Superior temporal gyrus (tissue), 1 donor: Measurements from ENCODE around the gene ZSWIM6.

Experiments
- DNase-seq: peaks from one replicate; pipeline ENCODE4 v3.0.0-alpha.2; 2016; ENCODE audit errors: extremely low spot score

ZSWIM6 gene

GRCh38 chr5:61331407-61332357 lies at the start of gene ZSWIM6:
Gene ZSWIM6 (plus strand): TSS chr5:61332258. CDS start chr5:61332273, 15 bp downstream.
- DNase-seq = peak; percentile 99

- no peak for DNase-seq
These were observed 48.6 kb upstream of the ZSWIM6 start for GRCh38 chr5:61283471-61283870.

DNA sequence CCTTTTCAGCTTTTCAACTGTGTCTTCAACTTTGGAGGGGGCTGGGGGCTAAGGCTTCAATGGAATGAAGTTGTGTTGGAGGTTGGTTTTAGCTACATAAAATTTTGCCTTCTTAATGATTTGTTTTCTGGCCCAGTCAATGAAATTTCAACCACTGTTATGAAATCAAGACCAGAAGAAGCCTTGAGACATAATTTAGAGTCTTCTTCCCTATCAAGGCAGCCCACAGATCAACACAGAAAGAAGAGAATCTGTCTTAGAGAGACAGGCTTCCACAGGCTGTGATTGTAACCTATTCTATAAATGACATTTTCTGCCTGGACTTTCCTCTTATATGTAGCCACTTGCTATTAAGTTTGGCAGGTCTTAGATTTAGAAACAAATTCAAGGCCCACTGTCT lies 46.5 kb upstream of the ZSWIM6 start:
- no peak for DNase-seq

GRCh38 chr5:61286446-61287132 lies 45.5 kb upstream of the ZSWIM6 start:
- no peak for DNase-seq

- no peak for DNase-seq
These were observed 44.6 kb upstream of the ZSWIM6 start for GRCh38 chr5:61287474-61287873.

DNA sequence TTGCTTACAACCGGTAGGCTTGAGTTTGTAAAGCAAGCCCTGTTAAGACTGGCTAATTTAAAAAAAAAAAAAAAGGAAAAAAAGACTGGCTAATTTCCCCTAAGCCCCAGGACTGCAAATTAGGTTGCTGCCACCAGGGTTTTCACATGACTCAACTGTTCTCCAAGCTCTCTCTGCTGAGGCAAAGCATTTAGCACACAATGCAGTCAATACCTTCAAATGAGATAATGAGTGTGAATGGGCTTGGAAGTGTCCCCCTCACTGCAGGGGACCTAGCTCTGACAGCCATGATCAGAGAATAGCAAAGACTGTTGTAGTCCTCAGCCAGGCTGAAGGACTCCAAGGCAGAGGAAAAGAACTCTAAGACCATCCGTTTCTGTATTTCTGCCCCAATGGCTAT lies 42.8 kb upstream of the ZSWIM6 start:
- no peak for DNase-seq

DNA sequence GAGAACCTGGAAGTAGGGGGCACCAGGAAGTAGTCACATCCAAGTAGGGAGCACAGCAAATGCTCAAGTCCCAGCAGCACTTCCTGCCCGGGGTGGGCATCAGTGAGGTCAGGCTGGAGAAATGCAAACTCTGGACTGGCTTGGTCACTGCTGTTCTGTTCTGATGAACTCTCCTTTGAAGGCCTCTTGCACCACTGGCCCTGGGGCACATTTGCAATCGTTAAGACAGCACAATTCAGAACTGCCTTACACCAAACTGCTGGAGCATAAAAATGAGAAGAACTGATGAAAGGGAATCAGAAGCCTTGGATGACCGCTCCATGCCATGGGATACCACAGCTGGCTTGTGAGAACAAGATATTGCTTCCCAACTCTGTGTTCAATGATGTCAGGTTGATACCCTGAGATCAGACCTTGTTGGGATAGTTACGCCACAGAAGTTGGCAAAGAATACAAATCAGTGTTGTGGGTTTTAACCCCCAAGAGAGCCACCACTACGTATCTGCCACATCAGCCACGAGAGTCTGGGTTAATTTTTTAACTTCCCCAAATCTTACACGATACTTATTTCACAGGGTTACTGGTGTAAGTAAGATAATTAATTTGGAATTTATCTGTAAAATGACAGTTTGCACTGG lies 42.3 kb upstream of the ZSWIM6 start:
- no peak for DNase-seq

GRCh38 chr5:61290791-61291210 lies 41.3 kb upstream of the ZSWIM6 start:
- no peak for DNase-seq

- DNase-seq = no peak
These were observed 39.9 kb upstream of the ZSWIM6 start for GRCh38 chr5:61292062-61292657.

DNA sequence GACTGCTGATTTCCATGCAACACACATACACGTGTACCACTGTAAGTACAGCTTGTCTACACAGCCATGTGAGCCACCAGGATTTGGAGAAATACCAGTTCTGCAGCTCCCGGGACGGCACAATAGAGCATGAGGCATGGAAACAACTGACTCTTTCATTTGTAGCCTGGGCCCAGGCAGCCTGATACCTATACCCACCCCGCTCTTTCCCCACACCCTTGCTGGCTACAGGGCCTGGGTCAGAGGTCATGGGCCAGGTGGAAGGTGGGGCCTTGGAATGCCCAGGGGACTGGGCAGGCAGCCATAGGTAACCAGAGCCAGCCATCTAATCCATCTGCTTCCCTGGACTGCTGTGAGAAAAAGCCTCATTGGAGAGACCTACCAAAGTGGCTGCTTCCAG lies 39.0 kb upstream of the ZSWIM6 start:
- DNase-seq = no peak

GRCh38 chr5:61293873-61294272 lies 38.2 kb upstream of the ZSWIM6 start:
- DNase-seq = no peak

DNA sequence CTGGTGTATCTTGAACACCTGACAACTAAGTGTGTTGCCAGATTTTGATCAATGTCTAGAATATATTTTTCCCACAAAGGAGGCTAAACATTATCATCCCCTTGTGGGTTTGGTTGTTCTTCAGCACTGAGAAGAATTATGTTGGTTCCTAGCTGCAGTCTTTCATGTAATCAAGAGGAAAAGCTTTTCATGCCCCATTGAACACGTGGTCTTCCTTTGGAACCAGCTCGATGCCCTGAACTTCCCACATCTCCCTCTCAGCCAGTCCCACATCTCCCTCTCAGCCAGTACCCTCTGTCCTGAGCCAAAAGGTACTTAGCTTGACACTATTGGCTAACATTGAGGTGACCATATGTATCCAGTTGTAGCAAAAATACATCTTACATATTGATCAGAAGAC lies 36.7 kb upstream of the ZSWIM6 start:
- DNase-seq = no peak

- no peak for DNase-seq
These were observed 34.0 kb upstream of the ZSWIM6 start for GRCh38 chr5:61298066-61298465.

DNA sequence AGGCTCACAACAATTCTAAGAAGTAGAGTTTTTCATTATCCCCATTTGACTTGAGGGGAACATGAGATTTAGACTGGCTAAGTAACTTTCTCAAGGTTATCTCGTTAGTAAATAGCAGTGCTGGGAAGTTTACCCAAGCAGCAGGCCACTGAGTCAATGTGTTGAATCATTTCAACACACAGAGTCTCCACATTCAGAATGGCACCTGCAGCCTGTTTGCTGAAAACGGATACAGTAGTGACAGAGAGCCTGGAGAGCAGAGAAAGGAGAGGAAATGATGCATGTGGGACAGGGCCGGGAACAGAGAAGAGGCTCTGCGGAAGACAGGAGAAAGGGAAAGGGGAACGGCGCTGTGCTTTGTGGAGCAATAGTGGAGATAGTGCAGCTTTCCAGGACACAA lies 33.5 kb upstream of the ZSWIM6 start:
- DNase-seq = no peak

GRCh38 chr5:61299261-61299681 lies 32.8 kb upstream of the ZSWIM6 start:
- no peak for DNase-seq

DNA sequence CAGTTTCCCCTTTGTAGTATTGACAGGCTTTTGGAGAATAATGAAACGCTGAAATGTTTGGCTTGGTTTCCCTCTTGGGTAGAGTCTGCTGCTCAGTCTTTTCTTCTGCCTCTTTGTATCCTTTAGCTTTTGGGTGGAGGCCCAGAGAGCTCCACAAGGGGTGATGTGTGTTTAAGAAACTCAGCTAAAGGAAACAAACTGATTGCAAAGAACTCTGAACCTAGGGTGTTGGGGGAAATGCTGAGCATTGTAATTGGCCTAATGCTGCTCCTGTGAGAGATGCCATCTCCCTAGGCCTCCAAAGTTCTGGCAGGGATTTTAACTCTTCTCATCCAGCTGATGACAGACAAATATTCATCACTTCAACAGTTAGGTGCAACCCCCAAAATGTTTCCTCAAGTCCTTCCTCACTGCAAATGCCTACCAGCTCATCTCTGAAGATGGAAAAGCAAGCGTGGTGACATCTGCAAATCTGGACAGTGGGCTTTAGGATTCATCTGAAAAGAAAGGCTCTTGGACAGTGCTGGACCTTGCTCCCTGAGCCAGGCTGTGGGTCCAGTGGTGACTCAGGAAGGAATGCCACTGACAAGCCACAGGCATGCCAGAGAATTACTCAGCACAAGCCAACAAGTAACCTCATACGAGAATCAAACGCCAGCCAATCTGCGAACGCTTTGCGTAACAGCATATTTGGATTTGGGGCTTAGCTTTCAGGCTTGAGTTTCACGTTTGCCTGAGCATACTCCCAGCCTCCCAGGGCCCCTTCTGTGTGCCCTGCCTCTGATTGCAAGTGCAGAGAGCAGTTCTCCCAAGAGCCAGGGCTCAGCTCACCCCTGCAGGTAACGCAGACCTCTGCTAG lies 30.5 kb upstream of the ZSWIM6 start:
- peak; percentile 51 for DNase-seq

DNA sequence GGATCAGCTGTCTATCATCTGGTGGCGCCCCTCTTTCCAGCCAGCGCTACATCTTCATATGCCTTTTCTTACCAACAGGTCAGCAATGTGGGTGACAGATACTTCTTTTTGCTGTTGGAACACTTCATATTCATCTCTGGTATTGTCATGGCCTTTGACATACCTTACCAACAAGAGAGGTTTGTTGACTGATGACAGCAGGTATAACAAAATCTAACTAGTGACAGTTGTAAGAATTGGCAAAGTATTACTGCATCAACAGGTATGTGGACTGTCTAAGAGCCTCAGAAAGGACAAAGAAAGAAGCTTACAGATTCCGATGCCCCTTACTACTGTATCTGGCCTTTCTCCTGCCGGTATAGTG lies 29.9 kb upstream of the ZSWIM6 start:
- DNase-seq = no peak

DNA sequence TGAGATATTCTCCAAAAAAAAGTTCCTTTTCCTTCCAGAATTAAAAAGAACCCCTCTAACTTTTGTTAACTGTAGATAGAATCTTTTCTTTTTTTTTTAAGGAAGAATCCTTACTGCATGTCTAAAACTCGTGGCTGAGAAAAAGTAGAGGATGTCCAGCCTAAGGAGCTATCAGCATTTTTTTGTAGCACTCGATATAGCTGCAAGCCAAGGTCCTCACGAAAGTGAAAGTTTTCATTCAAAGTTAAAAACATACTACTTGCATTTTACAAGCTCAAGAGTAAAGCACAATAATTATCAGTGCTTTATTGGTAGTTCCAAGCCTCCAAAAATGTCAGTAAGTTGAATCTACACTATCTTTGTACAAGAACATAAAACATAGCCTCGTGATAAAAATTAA lies 28.7 kb upstream of the ZSWIM6 start:
- no peak for DNase-seq

DNA sequence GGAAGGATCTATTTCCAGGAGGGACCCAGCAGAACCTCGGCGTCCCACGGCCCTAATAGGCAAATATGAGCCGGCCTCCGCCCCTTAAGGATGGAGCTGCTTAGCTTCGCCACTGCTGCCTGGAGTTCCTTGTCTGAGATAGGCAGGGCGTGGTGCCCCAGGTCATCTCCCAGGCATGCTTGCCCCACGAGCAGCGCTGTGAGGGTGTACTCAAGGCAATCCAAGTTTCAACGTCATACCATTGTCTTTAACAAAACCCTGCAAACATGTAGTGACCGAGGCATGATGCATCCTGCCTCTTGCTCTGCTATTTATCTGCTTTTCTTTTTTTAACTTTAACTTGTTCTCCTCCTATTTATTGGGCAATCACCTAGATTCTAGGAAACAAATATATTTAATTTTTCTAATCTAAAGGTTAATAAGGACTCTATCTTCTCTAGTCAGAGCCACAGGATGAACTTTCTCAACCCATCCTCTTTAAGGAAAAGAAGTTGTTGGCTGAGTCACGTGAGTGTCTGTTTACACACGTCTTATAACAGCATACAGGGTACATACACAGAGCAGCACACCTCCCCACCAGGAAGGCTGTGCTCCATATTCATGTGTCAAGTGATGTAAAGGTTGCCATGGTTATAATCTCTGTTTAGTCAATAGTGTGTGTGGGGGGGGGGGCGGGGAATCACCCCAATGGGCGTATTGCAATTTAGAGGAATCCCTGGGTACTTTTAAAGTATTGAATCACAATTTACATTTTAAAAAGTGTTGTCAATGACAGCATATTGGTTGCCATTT lies 27.3 kb upstream of the ZSWIM6 start:
- DNase-seq = no peak

GRCh38 chr5:61306531-61307131 lies 25.4 kb upstream of the ZSWIM6 start:
- no peak for DNase-seq
